ENCODE measurements around the gene NCOA7.
A peak's percentile ranks its signal among the peaks of the same experiment; 100 is the strongest.

NCOA7 gene

GRCh38 chr6:125810445-125810844, 19.7 kb downstream of the NCOA7 start:
- no peaks in the 10 kb centered on the region for H3K9me3 Mint-ChIP-seq (ENCODE audit: low read depth)
- H3K36me3 Mint-ChIP-seq = peaks cover 19% of the 10 kb centered on the region
- peaks cover 53% of the 10 kb centered on the region for H3K4me1 Mint-ChIP-seq (ENCODE audit: low read depth)
- H3K27ac Mint-ChIP-seq = no peak overlapping the region
- no peaks in the 10 kb centered on the region for H3K27me3 Mint-ChIP-seq
- H3K4me3 Mint-ChIP-seq = no peak overlapping the region

DNA sequence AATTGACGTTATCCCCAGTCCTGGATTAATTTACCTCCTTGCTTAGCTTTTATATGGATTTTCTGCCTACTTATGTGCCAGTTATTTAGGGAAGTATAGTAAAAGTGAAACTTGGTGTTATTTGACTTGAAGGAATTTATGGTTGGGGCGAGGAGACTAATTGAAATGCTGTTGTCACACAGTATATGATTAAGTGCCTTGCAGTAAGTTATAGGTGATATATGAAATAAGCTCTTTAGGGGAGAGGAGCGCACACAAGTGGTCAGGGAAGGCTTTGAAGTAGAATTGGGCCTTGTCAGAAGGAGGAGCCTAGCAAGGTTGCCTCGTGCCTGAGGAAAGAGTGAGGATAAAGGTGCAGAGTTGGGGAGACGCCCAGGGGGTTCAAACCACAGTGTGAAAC, 20.5 kb downstream of the NCOA7 start:
- Mint-ChIP-seq H3K4me3 (no peak overlapping the region), H3K27me3 (no peaks in the 10 kb centered on the region), H3K27ac (no peak overlapping the region), H3K9me3 (ENCODE audit: low read depth) (no peaks in the 10 kb centered on the region), H3K4me1 (ENCODE audit: low read depth) (peaks cover 51% of the 10 kb centered on the region), H3K36me3 (peaks cover 20% of the 10 kb centered on the region)

GRCh38 chr6:125812394-125813292, 21.9 kb downstream of the NCOA7 start:
- no peak overlapping the region for H3K4me3 Mint-ChIP-seq
- no peak overlapping the region for H3K27ac Mint-ChIP-seq
- no peaks in the 10 kb centered on the region for H3K9me3 Mint-ChIP-seq (ENCODE audit: low read depth)
- peaks cover 23% of the 10 kb centered on the region for H3K36me3 Mint-ChIP-seq
- H3K4me1 Mint-ChIP-seq (ENCODE audit: low read depth) = peaks cover 42% of the 10 kb centered on the region
- H3K27me3 Mint-ChIP-seq = no peaks in the 10 kb centered on the region

DNA sequence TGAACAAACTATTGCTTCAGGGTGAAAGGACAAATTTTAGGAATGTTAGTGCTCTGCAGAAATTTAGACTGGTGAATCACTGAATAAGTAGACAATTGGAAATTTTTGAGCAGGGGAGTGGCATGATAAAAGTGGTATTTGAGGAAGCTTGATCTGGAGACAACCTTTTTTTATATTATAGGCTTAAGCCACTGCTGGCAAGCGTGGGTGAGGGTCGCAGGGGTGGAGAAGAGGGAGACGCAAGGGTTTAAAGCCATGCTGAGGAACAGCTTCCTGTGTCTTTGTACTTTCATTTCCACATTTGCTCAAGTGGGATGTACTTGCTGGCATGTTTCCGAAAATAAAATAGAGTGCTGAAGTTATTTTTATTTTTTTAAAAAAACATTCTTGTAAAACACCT, 23.7 kb downstream of the NCOA7 start:
- no peaks in the 10 kb centered on the region for H3K9me3 Mint-ChIP-seq (ENCODE audit: low read depth)
- no peak overlapping the region for H3K27ac Mint-ChIP-seq
- no peak overlapping the region for H3K4me3 Mint-ChIP-seq
- peaks cover 35% of the 10 kb centered on the region for H3K4me1 Mint-ChIP-seq (ENCODE audit: low read depth)
- H3K36me3 Mint-ChIP-seq = peaks cover 15% of the 10 kb centered on the region
- no peaks in the 10 kb centered on the region for H3K27me3 Mint-ChIP-seq

GRCh38 chr6:125815080-125815910, 24.5 kb downstream of the NCOA7 start:
- H3K27me3 Mint-ChIP-seq = no peaks in the 10 kb centered on the region
- no peaks in the 10 kb centered on the region for H3K9me3 Mint-ChIP-seq (ENCODE audit: low read depth)
- peaks cover 18% of the 10 kb centered on the region for H3K36me3 Mint-ChIP-seq
- no peak overlapping the region for H3K4me3 Mint-ChIP-seq
- peaks cover 35% of the 10 kb centered on the region for H3K4me1 Mint-ChIP-seq (ENCODE audit: low read depth)
- no peak overlapping the region for H3K27ac Mint-ChIP-seq

- Mint-ChIP-seq H3K27me3 (no peaks in the 10 kb centered on the region), H3K36me3 (peaks cover 24% of the 10 kb centered on the region), H3K9me3 (ENCODE audit: low read depth) (no peaks in the 10 kb centered on the region)
These were observed 26.1 kb downstream of the NCOA7 start for GRCh38 chr6:125816828-125817280.

DNA sequence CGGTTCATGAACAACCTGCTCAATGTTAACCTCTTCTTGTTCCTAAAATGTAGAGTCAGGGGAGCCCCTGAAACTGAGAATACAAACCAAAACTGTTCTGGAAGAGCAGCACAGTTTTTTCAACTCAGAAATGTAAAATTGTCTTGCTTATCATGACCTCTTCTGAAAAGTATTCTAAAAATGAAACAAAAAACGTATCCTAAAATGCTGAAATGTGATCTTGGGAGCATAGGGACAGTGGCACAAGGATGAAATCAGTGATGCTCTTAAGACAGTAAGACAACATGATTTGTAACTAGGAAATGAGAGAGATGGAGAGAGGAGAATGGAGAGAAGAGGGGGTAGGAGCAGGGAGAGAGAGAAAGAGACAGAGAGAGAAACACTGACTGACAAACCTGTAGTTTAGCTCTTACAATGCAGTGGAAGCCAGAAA, 27.5 kb downstream of the NCOA7 start:
- Mint-ChIP-seq H3K27ac (peak overlapping the region; percentile 35), H3K4me1 (ENCODE audit: low read depth) (peaks cover 25% of the 10 kb centered on the region)

More at GRCh38 chr6:125816828-125817280, 26.1 kb downstream of the NCOA7 start:
- H3K27ac Mint-ChIP-seq = no peak overlapping the region
- H3K4me1 Mint-ChIP-seq (ENCODE audit: low read depth) = peaks cover 31% of the 10 kb centered on the region
- no peak overlapping the region for H3K4me3 Mint-ChIP-seq

GRCh38 chr6:125818772-125819260, 28.1 kb downstream of the NCOA7 start:
- H3K4me3 Mint-ChIP-seq = no peak overlapping the region
- peaks cover 21% of the 10 kb centered on the region for H3K36me3 Mint-ChIP-seq
- H3K4me1 Mint-ChIP-seq (ENCODE audit: low read depth) = peaks cover 25% of the 10 kb centered on the region

More for the DNA sequence above, 27.5 kb downstream of the NCOA7 start:
- Mint-ChIP-seq H3K9me3 (ENCODE audit: low read depth) (no peaks in the 10 kb centered on the region), H3K27me3 (no peaks in the 10 kb centered on the region), H3K36me3 (peaks cover 21% of the 10 kb centered on the region), H3K4me3 (no peak overlapping the region)

DNA sequence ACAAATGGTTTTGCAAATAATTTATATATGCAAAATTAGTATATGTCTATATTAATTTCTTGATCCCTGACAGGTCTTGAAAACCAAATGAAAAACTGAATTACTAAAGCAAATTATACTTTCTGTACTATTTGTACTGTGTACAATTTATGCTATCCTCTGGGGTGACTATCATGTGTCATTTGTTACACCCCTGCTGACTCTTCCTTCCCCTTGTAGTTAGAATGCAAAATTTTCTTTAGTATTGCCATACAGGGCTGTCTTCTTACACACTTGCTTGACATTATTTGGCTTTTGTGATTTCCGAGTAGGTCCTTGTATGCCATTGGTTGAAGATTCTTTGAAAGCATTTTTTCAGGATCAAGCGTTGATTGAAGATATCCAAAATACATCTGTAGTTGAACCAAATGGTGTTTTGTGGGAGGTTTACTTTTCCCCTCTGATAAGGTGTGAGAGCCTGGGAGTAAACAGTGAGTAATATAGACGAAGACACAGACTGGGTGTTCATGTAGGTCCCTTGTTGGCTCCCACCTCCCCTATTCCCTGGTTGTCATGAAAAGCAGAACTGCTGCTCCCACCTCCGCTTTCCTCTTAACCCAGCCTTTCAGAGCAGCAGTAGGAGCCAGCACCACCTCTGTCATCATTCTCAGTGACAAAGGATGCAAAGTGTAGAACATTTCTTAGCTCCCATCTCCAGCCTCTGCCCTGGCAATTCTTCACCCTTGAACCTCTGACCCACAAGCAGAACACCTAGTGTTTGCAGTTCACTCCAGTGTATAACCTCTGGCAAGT, 29.0 kb downstream of the NCOA7 start:
- Mint-ChIP-seq H3K4me1 (ENCODE audit: low read depth) (peaks cover 20% of the 10 kb centered on the region), H3K4me3 (no peak overlapping the region), H3K9me3 (ENCODE audit: low read depth) (no peaks in the 10 kb centered on the region), H3K27ac (no peak overlapping the region), H3K27me3 (no peaks in the 10 kb centered on the region), H3K36me3 (peaks cover 21% of the 10 kb centered on the region)

More at GRCh38 chr6:125818772-125819260, 28.1 kb downstream of the NCOA7 start:
- no peaks in the 10 kb centered on the region for H3K9me3 Mint-ChIP-seq (ENCODE audit: low read depth)
- H3K27me3 Mint-ChIP-seq = no peaks in the 10 kb centered on the region
- H3K27ac Mint-ChIP-seq = no peak overlapping the region

GRCh38 chr6:125821825-125822281, 31.1 kb downstream of the NCOA7 start:
- peaks cover 23% of the 10 kb centered on the region for H3K4me1 Mint-ChIP-seq (ENCODE audit: low read depth)
- peaks cover 19% of the 10 kb centered on the region for H3K36me3 Mint-ChIP-seq
- no peaks in the 10 kb centered on the region for H3K9me3 Mint-ChIP-seq (ENCODE audit: low read depth)
- H3K27ac Mint-ChIP-seq = no peak overlapping the region
- no peaks in the 10 kb centered on the region for H3K27me3 Mint-ChIP-seq
- no peak overlapping the region for H3K4me3 Mint-ChIP-seq

DNA sequence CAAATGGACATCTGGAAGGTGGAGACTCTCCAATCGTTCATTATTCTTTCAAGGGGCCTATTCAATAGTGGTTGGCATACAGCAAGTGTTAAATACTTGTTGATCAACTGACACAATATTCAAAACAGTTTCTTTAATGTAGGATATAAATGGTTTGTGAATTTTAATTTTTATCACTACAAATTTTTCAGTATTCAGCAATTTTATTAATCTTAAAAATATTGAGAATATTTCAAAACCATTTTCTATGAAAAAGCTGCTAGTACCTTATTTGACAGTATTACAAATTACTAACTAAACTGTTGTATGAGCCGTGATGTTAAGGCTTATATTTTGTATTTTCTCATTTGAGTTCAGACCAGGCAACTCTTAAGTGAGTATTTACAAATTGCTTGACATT, 32.4 kb downstream of the NCOA7 start:
- peaks cover 21% of the 10 kb centered on the region for H3K36me3 Mint-ChIP-seq

DNA sequence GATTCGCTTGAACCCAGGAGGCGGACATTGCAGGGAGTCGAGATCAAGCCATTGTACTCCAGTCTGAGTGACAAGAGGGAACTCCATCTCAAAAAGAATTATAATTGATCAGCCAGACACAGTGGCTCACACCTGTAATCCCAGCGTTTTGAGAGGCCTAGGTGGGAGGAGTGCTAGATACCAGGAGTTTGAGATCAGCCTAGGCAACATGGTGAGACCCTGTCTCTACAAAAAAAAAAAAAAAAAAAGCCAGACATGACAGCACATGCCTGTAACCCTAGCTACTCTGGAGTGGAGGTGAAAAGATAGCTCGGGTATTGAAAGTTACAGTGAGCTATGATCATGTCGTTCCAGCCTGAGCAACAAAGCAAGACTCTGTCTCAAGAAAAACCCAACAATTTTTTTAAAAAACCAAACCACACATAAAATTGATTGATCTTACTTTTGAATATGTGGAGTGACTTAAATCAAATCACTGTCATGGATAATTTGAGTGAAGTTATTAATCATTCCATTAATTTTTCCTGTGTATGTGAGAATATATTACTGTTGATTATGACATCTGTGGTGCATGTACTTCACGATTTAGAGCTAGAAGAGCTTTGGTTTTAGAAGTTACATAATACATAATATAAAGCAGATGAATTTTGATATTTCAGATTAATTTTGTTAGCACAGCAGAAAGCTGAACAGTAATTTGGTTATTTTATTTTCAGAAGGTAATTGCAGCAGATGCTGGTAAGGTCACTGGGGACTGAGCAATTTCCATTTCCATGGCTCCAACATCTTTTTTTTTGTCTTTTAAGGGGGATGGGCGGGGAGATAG, 34.4 kb downstream of the NCOA7 start:
- no peaks in the 10 kb centered on the region for H3K9me3 Mint-ChIP-seq (ENCODE audit: low read depth)

More for the DNA sequence above, 32.4 kb downstream of the NCOA7 start:
- no peak overlapping the region for H3K27ac Mint-ChIP-seq
- H3K4me1 Mint-ChIP-seq (ENCODE audit: low read depth) = peaks cover 27% of the 10 kb centered on the region
- H3K4me3 Mint-ChIP-seq = no peak overlapping the region
- H3K27me3 Mint-ChIP-seq = no peaks in the 10 kb centered on the region
- H3K9me3 Mint-ChIP-seq (ENCODE audit: low read depth) = no peaks in the 10 kb centered on the region

GRCh38 chr6:125826695-125827463, 36.1 kb downstream of the NCOA7 start:
- Mint-ChIP-seq H3K4me1 (ENCODE audit: low read depth) (peaks cover 53% of the 10 kb centered on the region), H3K27ac (peak overlapping the region; percentile 11), H3K27me3 (no peaks in the 10 kb centered on the region), H3K9me3 (ENCODE audit: low read depth) (no peaks in the 10 kb centered on the region), H3K36me3 (peaks cover 16% of the 10 kb centered on the region), H3K4me3 (no peak overlapping the region)

More for the DNA sequence above, 34.4 kb downstream of the NCOA7 start:
- H3K27ac Mint-ChIP-seq = no peak overlapping the region
- H3K4me3 Mint-ChIP-seq = no peak overlapping the region
- peaks cover 40% of the 10 kb centered on the region for H3K4me1 Mint-ChIP-seq (ENCODE audit: low read depth)
- H3K36me3 Mint-ChIP-seq = peaks cover 18% of the 10 kb centered on the region
- no peaks in the 10 kb centered on the region for H3K27me3 Mint-ChIP-seq
